Mesenchymal stem cell (in vitro differentiated cells and primary cell): ENCODE data around the gene TEX54.
"Not testable (repeated sequence)": the region's sequence is repeated elsewhere in the genome, so short reads cannot be mapped to it uniquely, and the experiment has no call there.

ENCODE experiments used
- DNase-seq: peaks from one replicate; pipeline ENCODE4 v3.0.0-alpha.2; 2013
- H2AFZ ChIP-seq: one replicate; pipeline ENCODE4 v1.6.1; 2013; ENCODE audit warnings: low read depth, mild to moderate bottlenecking, control low read depth, inconsistent platforms, low read length, moderate library complexity
- H2AK5ac ChIP-seq: 2 replicates; pipeline ENCODE4 v1.6.1; 2013; ENCODE audit warnings: low read length, moderate library complexity, mild to moderate bottlenecking, inconsistent platforms; ENCODE audit not compliant: severe bottlenecking
- H2BK120ac ChIP-seq: one replicate; pipeline ENCODE4 v1.6.1; 2013; ENCODE audit warnings: low read depth, mild to moderate bottlenecking, inconsistent platforms, low read length, moderate library complexity
- H2BK12ac ChIP-seq, 2 experiments: one replicate each; pipeline ENCODE4 v1.6.1; 2013; ENCODE audit warnings: inconsistent platforms in 2 of 2, low read length in 2 of 2, mild to moderate bottlenecking in 2 of 2, moderate library complexity in 2 of 2, control low read depth in 1 of 2
- H2BK15ac ChIP-seq: one replicate; pipeline ENCODE4 v1.6.1; 2013; ENCODE audit warnings: mild to moderate bottlenecking, low read depth, inconsistent platforms; ENCODE audit not compliant: poor library complexity, severe bottlenecking
- H2BK5ac ChIP-seq: 2 replicates; pipeline ENCODE4 v1.6.1; 2013; ENCODE audit warnings: low read depth, mild to moderate bottlenecking, low read length, control low read depth, inconsistent platforms; ENCODE audit not compliant: poor library complexity, severe bottlenecking
- H3K14ac ChIP-seq, 2 experiments: one replicate each; pipeline ENCODE4 v1.6.1; 2013; ENCODE audit warnings: inconsistent platforms in 2 of 2, low read length in 2 of 2, control low read depth in 1 of 2, mild to moderate bottlenecking in 1 of 2, moderate library complexity in 1 of 2
- H3K18ac ChIP-seq, 2 experiments: one replicate each; pipeline ENCODE4 v1.6.1; 2013; ENCODE audit warnings: inconsistent platforms in 2 of 2, low read length in 2 of 2, control low read depth in 1 of 2, low read depth in 1 of 2, mild to moderate bottlenecking in 1 of 2
- H3K23ac ChIP-seq, 2 experiments: one replicate each; pipeline ENCODE4 v1.6.1; 2013; ENCODE audit warnings: inconsistent platforms in 2 of 2, low read length in 2 of 2, mild to moderate bottlenecking in 2 of 2, moderate library complexity in 2 of 2, control low read depth in 1 of 2
- H3K27ac ChIP-seq: 2 replicates; pipeline ENCODE4 v1.5.1; 2013; ENCODE audit warnings: mild to moderate bottlenecking, moderate library complexity, low read length, control low read depth, inconsistent platforms; ENCODE audit not compliant: poor library complexity, severe bottlenecking
- H3K27me3 ChIP-seq, 2 experiments: 2 replicates each; pipeline versions ENCODE4 v1.6.1 to v1.7.0; 2013; ENCODE audit warnings: low read length in 2 of 2, mild to moderate bottlenecking in 2 of 2, moderate library complexity in 2 of 2, control low read depth in 1 of 2, inconsistent platforms in 1 of 2; ENCODE audit not compliant: control insufficient read depth in 1 of 2, insufficient read depth in 1 of 2
- H3K36me3 ChIP-seq, 2 experiments: 2 replicates each; pipeline versions ENCODE4 v1.6.1 to v1.7.0; 2013; ENCODE audit warnings: low read length in 2 of 2, control low read depth in 1 of 2, inconsistent platforms in 1 of 2, low read depth in 1 of 2, mild to moderate bottlenecking in 1 of 2; ENCODE audit not compliant: insufficient read depth in 2 of 2, control insufficient read depth in 1 of 2
- H3K4ac ChIP-seq, 2 experiments: one replicate each; pipeline ENCODE4 v1.6.1; 2013; ENCODE audit warnings: inconsistent platforms in 2 of 2, low read length in 2 of 2, mild to moderate bottlenecking in 2 of 2, moderate library complexity in 2 of 2, control low read depth in 1 of 2, low read depth in 1 of 2
- H3K4me1 ChIP-seq: 2 replicates; pipeline ENCODE4 v1.6.1; 2013; ENCODE audit warnings: low read depth, low read length, control low read depth; ENCODE audit not compliant: control insufficient read depth, insufficient read depth
- H3K4me2 ChIP-seq: 2 replicates; pipeline ENCODE4 v1.6.1; 2013; ENCODE audit warnings: low read length, mild to moderate bottlenecking, inconsistent platforms; ENCODE audit not compliant: poor library complexity, severe bottlenecking
- H3K4me3 ChIP-seq, 2 experiments: 2 replicates each; pipeline versions ENCODE4 v1.5.1 to v1.7.0; 2013; ENCODE audit warnings: low read length in 2 of 2, mild to moderate bottlenecking in 2 of 2, control low read depth in 1 of 2, low read depth in 1 of 2; ENCODE audit not compliant: insufficient read depth in 1 of 2
- H3K79me1 ChIP-seq: replicated peaks from 2 replicates; pipeline ENCODE4 v1.6.1; 2013; ENCODE audit warnings: mild to moderate bottlenecking, control low read depth, low read length, inconsistent platforms; ENCODE audit not compliant: poor library complexity, severe bottlenecking
- H3K9ac ChIP-seq: 2 replicates; pipeline ENCODE4 v1.7.0; 2013; ENCODE audit warnings: mild to moderate bottlenecking, low read length, moderate library complexity
- H3K9me3 ChIP-seq: 2 replicates; pipeline ENCODE4 v1.7.0; 2013; ENCODE audit warnings: mild to moderate bottlenecking, low read length; ENCODE audit not compliant: control insufficient read depth
- H4K8ac ChIP-seq: one replicate; pipeline ENCODE4 v1.6.1; 2013; ENCODE audit warnings: inconsistent platforms, mild to moderate bottlenecking, low read length, moderate library complexity
- H4K91ac ChIP-seq: one replicate; pipeline ENCODE4 v1.6.1; 2013; ENCODE audit warnings: mild to moderate bottlenecking, low read length, inconsistent platforms
- WGBS: methylation state at CpG from one replicate; pipeline ENCODE4 v1.1.7; 2013; ENCODE audit warnings: mixed read lengths; 5-methylcytosine and 5-hydroxymethylcytosine counted together

TEX54 gene

GRCh38 chr11:62863687-62864335 is 31.2 kb upstream of the TEX54 start:
- 100% methylated on average over 2 of the region's 4 CpGs for WGBS
- Histone ChIP-seq H2BK120ac (no peak overlapping the region), H3K27ac (no peak overlapping the region), H4K8ac (no peak overlapping the region), H3K9me3 (no peaks in the 10 kb centered on the region), H3K79me1 (peaks cover 15% of the 10 kb centered on the region), H3K14ac (no peak overlapping the region), H3K4me1 (no peaks in the 10 kb centered on the region), H2BK15ac (no peak overlapping the region), H3K18ac (no peak overlapping the region), H2AFZ (no peak overlapping the region), H4K91ac (no peak overlapping the region), H2BK5ac (no peak overlapping the region), H3K4me2 (no peak overlapping the region), H3K36me3 (no peaks in the 10 kb centered on the region), H3K4ac (no peak overlapping the region), H2BK12ac (no peak overlapping the region), H3K23ac (no peak overlapping the region), H2AK5ac (no peak overlapping the region), H3K9ac (peak overlapping the region; percentile 15), H3K4me3 (no peak overlapping the region), H3K27me3 (no peaks in the 10 kb centered on the region)
- no peak for DNase-seq

GRCh38 chr11:62861564-62862192 is 29.0 kb upstream of the TEX54 start:
- not testable (repeated sequence) for H3K18ac ChIP-seq, H3K9ac ChIP-seq, H2AFZ ChIP-seq, H3K4me3 ChIP-seq, H2AK5ac ChIP-seq, H3K14ac ChIP-seq, H3K4ac ChIP-seq, H3K27ac ChIP-seq, H3K36me3 ChIP-seq, H2BK15ac ChIP-seq, DNase-seq, H4K8ac ChIP-seq, H3K4me2 ChIP-seq, H2BK12ac ChIP-seq, H4K91ac ChIP-seq, H3K9me3 ChIP-seq, H2BK120ac ChIP-seq, H2BK5ac ChIP-seq, H3K4me1 ChIP-seq, H3K27me3 ChIP-seq
- H3K79me1 ChIP-seq, result peaks cover 14% of the 10 kb centered on the region
- peak overlapping the region in 1 of 2 experiments; percentile 70 for H3K23ac ChIP-seq
- 91% methylated on average over 16 of the region's 16 CpGs for WGBS

- no peak overlapping the region for H3K27ac ChIP-seq
- no peak overlapping the region for H3K9ac ChIP-seq
- H2AFZ ChIP-seq, result no peak overlapping the region
- no peaks in the 10 kb centered on the region for H3K36me3 ChIP-seq
- WGBS, result 94% methylated on average over 3 of the region's 5 CpGs
- H3K4me1 ChIP-seq, result peaks cover 5% of the 10 kb centered on the region
- H2BK12ac ChIP-seq, result no peak overlapping the region
- H3K18ac ChIP-seq, result no peak overlapping the region
- no peak overlapping the region for H2BK120ac ChIP-seq
- H3K4me3 ChIP-seq, result no peak overlapping the region
- peaks cover 12% of the 10 kb centered on the region for H3K79me1 ChIP-seq
- no peak overlapping the region for H4K91ac ChIP-seq
- no peak for DNase-seq
- H3K14ac ChIP-seq, result no peak overlapping the region
- no peak overlapping the region for H2BK5ac ChIP-seq
- H3K27me3 ChIP-seq, result no peaks in the 10 kb centered on the region
- H4K8ac ChIP-seq, result no peak overlapping the region
- H3K9me3 ChIP-seq, result no peaks in the 10 kb centered on the region
- peak overlapping the region in 1 of 2 experiments; percentile 70 for H3K23ac ChIP-seq
- H3K4me2 ChIP-seq, result no peak overlapping the region
- H3K4ac ChIP-seq, result no peak overlapping the region
- no peak overlapping the region for H2AK5ac ChIP-seq
- H2BK15ac ChIP-seq, result no peak overlapping the region
Measured at GRCh38 chr11:62860835-62861563, 28.4 kb upstream of the TEX54 start.

- H4K8ac ChIP-seq, H2BK12ac ChIP-seq, H2BK5ac ChIP-seq, H3K27me3 ChIP-seq, H3K9ac ChIP-seq, H3K36me3 ChIP-seq, DNase-seq, H3K9me3 ChIP-seq, H3K14ac ChIP-seq, H2BK15ac ChIP-seq, H3K18ac ChIP-seq, H2AK5ac ChIP-seq, H4K91ac ChIP-seq, H3K79me1 ChIP-seq, H2BK120ac ChIP-seq, H3K4me3 ChIP-seq, H3K4me2 ChIP-seq, H3K4me1 ChIP-seq, H3K4ac ChIP-seq, H2AFZ ChIP-seq, H3K23ac ChIP-seq, H3K27ac ChIP-seq: not testable (repeated sequence)
- WGBS, result 94% methylated on average over 8 of the region's 8 CpGs
Measured at GRCh38 chr11:62859281-62859703, 26.7 kb upstream of the TEX54 start.
